Measurements from ENCODE around the gene NPL. TPM values are rescaled to one million over a fixed set of nuclear protein-coding genes. Genes with fewer than 3 reads are reported as not detected.

NPL gene
- total RNA-seq, 1 experiment from 2014 or later, result 6.9 TPM

DNA sequence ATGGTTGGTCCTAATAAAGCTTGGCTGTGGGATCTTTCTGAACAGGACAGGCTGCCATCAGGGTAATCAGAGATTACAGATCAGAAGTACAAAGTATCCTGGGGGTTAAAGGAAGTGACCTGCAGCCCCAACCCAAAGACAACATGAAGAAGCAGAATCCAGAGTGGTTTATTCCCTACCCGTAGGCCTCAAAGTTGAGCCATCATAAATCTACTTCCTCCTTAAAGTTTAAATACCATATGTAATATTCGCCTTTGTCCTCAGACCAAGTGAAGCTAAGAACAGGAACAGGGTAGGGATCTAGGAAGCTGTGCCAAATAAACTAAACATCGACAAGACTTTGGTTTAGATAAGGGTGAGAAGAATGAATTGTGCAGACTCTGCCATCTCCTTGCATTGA, 33.6 kb downstream of the NPL start:
- POLR2A ChIA-PET (ENCODE audit: low non-redundant PET), result no interaction called here
- intact Hi-C loops (cut with micrococcal nuclease; ENCODE audit: unreplicated experiment), result no loop called here
- TF ChIP-seq, protein P1, sequence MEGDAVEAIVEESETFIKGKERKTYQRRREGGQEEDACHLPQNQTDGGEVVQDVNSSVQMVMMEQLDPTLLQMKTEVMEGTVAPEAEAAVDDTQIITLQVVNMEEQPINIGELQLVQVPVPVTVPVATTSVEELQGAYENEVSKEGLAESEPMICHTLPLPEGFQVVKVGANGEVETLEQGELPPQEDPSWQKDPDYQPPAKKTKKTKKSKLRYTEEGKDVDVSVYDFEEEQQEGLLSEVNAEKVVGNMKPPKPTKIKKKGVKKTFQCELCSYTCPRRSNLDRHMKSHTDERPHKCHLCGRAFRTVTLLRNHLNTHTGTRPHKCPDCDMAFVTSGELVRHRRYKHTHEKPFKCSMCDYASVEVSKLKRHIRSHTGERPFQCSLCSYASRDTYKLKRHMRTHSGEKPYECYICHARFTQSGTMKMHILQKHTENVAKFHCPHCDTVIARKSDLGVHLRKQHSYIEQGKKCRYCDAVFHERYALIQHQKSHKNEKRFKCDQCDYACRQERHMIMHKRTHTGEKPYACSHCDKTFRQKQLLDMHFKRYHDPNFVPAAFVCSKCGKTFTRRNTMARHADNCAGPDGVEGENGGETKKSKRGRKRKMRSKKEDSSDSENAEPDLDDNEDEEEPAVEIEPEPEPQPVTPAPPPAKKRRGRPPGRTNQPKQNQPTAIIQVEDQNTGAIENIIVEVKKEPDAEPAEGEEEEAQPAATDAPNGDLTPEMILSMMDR (conservative IDR thresholded peaks at IDR 0.05; ENCODE audit: low read depth, low read length), result no peak
- no TSS peak for BruUV-seq (replicated peaks)
- H3K4me1 ChIP-seq (ENCODE audit: insufficient read depth, low read length, poor library complexity, severe bottlenecking), result no peaks in the 10 kb centered on the region
- no peaks in the 10 kb centered on the region for H3K27me3 ChIP-seq (replicated peaks; ENCODE audit: insufficient read depth, low read depth, low read length, poor library complexity)
- H3K9me3 ChIP-seq (ENCODE audit: low read depth, low read length, poor library complexity, severe bottlenecking), result no peaks in the 10 kb centered on the region
- no peaks in the 10 kb centered on the region for H3K36me3 ChIP-seq (ENCODE audit: insufficient read depth, low read length, poor library complexity, severe bottlenecking)
- CTCF ChIA-PET, result no interaction called here
- H3K4me3 ChIP-seq (ENCODE audit: low read depth, low read length, poor library complexity, severe bottlenecking), result no peak overlapping the region
- no peak for DNase-seq (ENCODE audit: low spot score)
- no peak overlapping the region for H3K27ac ChIP-seq (ENCODE audit: low read depth, low read length, poor library complexity, severe bottlenecking)

DNA sequence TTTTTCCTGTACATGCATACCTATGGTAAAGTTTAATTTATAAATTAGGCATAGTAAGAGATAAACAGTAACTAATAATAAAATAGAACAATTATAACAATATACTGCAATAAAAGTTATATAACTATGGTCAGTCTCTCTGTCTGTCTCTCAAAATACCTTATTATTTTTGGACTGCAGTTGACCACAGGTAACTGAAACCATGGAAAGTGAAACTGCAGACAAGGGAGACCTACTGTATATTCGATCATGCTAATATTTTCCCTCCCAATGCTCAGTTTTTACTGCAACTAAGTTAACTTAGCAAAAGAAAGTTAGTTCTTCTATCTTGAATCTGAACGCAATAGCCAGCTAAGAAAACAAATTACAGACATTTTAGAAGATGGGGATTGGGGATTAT, 37.3 kb downstream of the NPL start:
- Histone ChIP-seq H3K27ac (ENCODE audit: low read depth, low read length, poor library complexity, severe bottlenecking) (no peak overlapping the region), H3K9me3 (ENCODE audit: low read depth, low read length, poor library complexity, severe bottlenecking) (no peaks in the 10 kb centered on the region), H3K27me3 (replicated peaks; ENCODE audit: insufficient read depth, low read depth, low read length, poor library complexity) (no peaks in the 10 kb centered on the region), H3K4me3 (ENCODE audit: low read depth, low read length, poor library complexity, severe bottlenecking) (no peak overlapping the region), H3K4me1 (ENCODE audit: insufficient read depth, low read length, poor library complexity, severe bottlenecking) (peaks cover 19% of the 10 kb centered on the region), H3K36me3 (ENCODE audit: insufficient read depth, low read length, poor library complexity, severe bottlenecking) (no peaks in the 10 kb centered on the region)
- intact Hi-C loops (cut with micrococcal nuclease; ENCODE audit: unreplicated experiment), result no loop called here
- BruUV-seq (replicated peaks), result no TSS peak
- DNase-seq (ENCODE audit: low spot score), result no peak
- ChIA-PET POLR2A (ENCODE audit: low non-redundant PET) (no interaction called here), CTCF (no interaction called here)
- TF ChIP-seq EZH2 (IDR thresholded peaks at IDR 0.05; ENCODE audit: borderline replicate concordance, low read depth, low read length, poor library complexity, severe bottlenecking), result no peak
- TF ChIP-seq, protein P1 (conservative IDR thresholded peaks at IDR 0.05; ENCODE audit: low read depth, low read length), result no peak

DNA sequence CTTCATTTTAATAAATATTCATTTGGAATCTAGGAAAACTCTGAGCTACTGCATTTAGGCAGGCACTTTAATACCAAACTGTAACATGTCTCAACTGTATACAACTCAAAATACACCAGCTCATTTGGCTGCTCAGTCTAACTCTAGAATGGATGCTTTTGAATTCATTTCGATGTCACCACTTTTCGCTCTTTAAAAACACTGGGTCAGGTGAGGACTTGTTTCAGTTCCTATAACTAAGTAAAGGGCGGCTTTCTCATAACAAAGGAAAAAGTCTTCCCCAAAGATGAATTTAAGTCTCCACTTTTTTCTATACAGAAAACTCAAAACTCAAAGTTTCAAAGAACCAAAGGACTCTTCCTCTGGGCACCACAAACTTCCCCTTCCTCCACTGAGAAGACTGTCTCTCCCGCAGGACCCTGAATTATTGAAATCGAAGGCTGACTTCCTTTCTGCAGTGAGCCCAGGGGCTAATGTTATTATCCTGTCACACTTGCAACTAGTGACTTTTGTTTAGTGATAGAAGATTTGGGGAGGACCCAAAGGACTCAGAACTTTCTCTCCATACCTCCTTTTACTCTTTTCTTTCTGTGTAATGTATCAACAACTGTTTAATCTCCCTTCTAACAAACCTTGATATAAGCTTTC, 39.8 kb downstream of the NPL start:
- H3K27me3 ChIP-seq (replicated peaks; ENCODE audit: insufficient read depth, low read depth, low read length, poor library complexity), result no peaks in the 10 kb centered on the region
- no peaks in the 10 kb centered on the region for H3K36me3 ChIP-seq (ENCODE audit: insufficient read depth, low read length, poor library complexity, severe bottlenecking)
- CTCF ChIA-PET, result no interaction called here
- no peaks in the 10 kb centered on the region for H3K9me3 ChIP-seq (ENCODE audit: low read depth, low read length, poor library complexity, severe bottlenecking)
- H3K4me1 ChIP-seq (ENCODE audit: insufficient read depth, low read length, poor library complexity, severe bottlenecking), result peaks cover 19% of the 10 kb centered on the region
- H3K4me3 ChIP-seq (ENCODE audit: low read depth, low read length, poor library complexity, severe bottlenecking), result no peak overlapping the region
- no peak for DNase-seq (ENCODE audit: low spot score)
- TF ChIP-seq, protein P1 (conservative IDR thresholded peaks at IDR 0.05; ENCODE audit: low read depth, low read length), result no peak
- TF ChIP-seq EZH2 (IDR thresholded peaks at IDR 0.05; ENCODE audit: borderline replicate concordance, low read depth, low read length, poor library complexity, severe bottlenecking), result no peak
- intact Hi-C loops (cut with micrococcal nuclease; ENCODE audit: unreplicated experiment), result no loop called here
- POLR2A ChIA-PET (ENCODE audit: low non-redundant PET), result no interaction called here
- no TSS peak for BruUV-seq (replicated peaks)
- no peak overlapping the region for H3K27ac ChIP-seq (ENCODE audit: low read depth, low read length, poor library complexity, severe bottlenecking)
